ENCODE data around the gene RCN2.
A peak's percentile ranks its signal among the peaks of the same experiment; 100 is the strongest.

Gene RCN2

DNA sequence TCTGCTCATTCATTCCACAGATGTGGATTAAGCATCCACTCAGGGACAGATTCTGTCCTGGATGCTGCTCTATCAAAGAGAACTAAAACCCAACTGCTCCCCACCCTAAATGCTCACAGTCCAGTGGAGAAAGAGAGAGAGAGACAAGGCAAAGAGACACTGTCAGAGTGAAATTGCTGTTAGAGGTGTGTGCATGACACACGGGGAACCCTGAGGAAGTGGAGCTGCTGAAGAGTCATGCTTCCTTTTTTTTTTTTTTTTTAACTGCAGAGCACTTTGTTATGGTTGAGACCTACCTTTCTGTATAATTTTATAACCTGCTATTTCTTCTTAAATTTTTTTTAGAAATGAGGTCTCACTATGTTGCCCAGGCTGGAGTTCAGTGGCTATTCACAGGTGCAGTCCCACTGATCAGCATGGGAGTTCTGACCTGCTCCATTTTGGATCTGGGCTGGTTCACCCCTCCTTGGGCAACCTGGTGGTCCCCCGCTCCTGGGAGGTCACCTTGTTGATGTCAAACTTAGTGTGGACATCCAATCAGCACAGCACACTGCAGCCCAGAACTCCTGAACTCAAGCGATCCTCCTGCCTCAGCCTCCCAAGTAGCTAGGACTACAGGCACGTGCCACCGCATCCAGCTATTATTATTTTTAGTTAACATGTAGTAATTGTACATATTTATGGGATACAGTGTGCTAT lies 45.2 kb downstream of the RCN2 start:
- no peak for DNase-seq

DNA sequence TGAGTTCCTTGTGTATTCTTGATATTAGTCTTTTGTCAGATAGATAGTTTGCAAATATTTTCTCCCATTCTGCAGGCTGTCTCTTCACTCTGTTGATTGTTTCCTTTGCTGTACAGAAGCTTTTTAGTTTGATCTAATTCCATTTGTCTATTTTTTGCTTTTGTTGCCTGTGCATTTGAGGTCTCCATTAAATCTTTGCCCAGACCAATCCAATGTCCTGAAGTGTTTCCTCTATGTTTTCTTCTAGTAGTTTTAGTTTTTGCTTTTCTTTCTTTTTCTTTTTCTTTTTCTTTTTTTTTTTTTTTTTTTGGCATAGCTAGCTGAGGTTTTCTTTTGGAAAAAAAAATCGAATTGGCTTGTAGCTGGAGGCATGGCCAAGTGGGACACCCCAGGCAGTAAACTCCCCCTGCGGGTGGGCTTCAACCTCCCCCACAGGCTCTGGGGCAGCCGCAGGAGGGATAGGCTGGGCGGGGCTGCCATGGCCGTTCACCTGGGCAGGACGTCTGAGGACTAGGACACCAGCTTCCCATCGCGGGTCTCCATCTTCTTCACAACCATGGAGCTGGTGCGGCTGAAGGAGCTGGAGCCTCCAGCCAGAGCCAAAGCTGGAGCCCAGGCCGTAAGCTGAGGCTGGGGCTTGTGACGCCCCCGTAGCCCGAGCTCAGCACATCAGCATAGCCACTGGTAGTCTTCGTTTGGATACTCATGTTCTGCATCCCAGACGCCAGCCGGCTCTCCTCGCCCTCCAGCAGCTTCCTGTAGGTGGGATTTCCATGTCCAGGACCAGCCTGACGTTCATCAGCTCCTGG lies 47.2 kb downstream of the RCN2 start:
- no peak for DNase-seq

DNA sequence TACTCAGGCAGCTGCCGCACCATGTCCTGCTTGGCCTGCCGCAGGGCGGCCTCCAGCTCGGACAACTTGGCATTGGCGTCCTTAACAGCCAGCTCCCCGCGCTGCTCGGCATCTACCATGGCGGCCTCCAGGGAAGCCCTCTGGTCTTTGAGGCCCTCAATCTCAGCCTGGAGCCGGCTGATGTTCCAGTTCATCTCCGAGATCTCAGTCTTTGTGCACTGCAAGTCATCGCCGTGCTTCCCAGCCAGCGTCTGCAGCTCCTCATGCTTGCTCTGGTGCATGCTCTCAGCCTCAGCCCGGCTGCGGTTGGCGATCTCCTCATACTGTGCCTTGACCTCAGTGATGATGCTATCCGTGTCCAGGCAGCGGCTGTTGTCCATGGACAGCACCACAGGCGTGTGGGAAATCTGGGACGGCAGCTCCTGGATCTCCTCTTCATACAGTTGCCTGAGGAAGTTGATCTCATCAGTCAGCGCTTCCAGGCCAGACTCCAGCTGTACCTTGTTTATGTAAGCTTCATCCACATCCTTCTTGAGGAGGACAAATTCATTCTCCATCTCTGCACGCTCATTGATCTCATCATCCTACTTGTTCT lies 47.9 kb downstream of the RCN2 start:
- no peak for DNase-seq

DNA sequence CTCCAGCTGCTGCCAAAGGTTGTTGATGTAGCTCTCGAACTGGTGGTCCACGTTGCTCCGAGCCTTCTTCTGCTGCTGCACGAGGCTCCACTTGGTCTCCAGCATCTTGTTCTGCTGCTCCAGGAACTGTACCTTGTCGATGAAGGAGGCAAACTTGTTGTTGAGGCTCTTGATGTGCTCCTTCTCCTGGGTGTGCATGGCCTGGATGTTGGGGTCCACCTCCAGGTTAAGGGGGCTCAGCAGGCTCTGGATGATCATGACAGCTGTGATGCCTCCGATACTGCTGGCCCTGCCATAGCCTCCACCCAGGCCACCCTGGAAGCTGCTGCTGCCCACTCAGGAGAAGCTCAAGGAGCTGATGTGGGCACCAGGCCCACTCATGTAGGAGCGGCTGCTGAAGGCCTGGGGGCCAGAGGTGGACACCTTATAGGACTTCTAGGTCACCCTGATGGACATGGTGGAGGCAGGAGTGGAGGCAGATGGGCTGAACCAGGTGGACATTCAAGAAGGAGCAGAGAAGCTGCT lies 48.5 kb downstream of the RCN2 start:
- no peak for DNase-seq

DNA sequence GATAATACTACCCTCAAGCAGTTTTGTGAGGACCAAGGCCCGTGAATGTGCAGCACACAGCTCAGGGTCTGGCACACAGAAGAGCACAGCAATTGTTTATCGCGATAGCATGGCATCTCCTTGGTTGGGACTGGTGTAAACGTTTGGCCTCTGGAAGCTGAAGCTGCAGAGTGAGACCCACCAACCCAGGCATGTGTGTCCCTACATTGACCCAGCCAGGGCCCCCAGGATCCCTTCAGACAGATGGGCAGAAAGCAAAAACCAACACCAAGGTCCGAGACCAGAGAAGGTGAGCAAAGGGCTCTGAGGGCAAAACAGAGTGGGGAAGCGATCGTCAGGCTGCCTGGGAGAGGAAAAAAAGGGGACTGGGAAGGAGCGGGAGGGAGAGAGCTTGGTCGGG lies 50.8 kb downstream of the RCN2 start:
- no peak for DNase-seq

DNA sequence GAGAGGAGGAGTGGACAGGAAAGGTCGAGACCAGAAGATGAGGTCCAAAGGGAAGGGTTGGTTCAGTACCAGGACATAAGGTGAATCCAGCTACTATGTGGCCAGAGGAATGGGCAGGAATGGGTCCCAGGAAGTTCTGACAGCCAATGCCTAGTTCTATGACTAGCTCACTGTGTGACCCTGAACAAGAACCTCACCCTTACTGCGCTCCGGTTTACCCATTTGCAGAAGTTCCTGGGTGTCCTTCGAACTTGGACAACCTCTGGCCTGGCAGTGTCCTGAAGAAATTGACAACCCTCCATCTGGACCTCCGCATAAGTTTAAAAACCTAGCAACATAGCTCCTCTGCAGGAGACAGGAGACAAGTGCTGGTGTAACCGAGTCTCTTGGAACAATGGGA lies 51.2 kb downstream of the RCN2 start:
- no peak for DNase-seq

DNA sequence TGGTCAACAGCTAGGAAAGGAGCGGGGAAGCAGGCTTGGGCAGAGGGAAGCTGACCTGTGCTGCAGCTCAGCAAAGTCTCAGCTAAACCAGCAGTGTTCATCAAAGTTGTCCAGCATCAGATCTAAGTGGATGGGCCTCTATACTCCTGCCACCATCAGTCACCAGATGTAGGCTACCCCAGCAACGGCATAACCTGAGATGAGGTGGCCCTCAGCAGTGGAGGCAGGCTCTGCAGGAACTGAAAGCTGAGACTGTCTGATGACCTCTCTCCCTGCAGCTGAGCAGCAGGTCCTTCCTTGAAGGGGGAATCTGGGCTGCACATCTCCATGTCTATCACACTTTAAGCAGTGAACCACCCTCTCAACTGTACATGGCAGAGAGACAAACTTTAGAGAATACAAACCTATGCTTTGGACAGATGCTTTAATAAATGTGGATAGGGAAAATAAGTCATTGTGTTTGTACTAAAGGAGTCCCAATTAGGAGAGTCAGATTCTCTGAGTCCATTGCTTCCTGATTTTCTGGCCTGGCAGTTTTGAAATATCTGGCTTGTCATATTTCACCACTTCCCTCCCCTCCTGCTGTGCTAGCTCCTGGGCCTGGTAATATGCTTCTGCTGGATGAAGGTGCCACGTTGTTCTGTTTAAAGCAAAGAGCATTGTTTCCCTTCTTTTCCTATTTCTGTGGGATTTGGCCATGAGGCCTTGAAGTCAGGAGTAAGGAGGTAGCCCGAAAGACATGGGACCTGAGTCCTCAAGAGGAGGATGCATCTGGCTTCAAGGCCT lies 52.2 kb downstream of the RCN2 start:
- peak; percentile 24 for DNase-seq

DNA sequence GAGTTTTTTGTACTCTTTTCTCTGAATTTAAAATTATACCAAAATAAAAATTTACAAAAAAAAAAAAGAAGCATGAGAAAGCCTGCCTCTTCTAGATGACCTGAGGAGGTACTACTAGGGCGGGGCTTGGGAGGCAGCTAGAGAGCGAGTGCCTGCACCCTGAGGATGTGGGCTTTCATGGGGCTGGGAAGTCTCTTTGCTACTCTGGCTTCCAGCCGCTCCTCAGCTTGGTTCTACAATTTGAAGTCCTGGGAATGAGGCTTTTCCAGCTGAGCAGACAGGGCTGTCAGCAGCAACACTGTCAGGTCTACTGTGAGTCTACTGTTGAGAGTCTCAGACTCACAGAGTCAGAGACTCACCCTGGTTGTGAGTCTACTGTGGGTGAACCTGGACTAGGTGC lies 55.2 kb downstream of the RCN2 start:
- peak; percentile 47 for DNase-seq

DNA sequence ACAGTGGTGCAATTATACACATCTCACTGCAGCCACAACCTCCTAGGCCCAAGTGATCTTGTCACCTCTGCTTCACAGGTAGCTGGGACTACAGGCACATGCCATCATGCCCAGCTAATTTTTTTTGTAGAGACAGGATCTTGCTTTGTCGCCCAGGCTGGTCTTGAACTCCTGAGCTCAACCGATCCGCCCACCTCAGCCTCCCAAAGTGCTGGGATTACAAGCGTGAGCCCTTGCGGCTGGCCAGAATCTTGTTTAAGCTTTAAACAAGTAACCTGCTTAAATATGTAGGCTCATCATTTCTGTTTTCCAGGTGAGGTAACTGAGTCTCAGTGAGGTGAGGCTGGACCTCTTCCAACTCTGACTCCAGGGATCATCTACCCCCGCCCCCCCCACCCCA lies 55.7 kb downstream of the RCN2 start:
- DNase-seq: peak; percentile 25

DNA sequence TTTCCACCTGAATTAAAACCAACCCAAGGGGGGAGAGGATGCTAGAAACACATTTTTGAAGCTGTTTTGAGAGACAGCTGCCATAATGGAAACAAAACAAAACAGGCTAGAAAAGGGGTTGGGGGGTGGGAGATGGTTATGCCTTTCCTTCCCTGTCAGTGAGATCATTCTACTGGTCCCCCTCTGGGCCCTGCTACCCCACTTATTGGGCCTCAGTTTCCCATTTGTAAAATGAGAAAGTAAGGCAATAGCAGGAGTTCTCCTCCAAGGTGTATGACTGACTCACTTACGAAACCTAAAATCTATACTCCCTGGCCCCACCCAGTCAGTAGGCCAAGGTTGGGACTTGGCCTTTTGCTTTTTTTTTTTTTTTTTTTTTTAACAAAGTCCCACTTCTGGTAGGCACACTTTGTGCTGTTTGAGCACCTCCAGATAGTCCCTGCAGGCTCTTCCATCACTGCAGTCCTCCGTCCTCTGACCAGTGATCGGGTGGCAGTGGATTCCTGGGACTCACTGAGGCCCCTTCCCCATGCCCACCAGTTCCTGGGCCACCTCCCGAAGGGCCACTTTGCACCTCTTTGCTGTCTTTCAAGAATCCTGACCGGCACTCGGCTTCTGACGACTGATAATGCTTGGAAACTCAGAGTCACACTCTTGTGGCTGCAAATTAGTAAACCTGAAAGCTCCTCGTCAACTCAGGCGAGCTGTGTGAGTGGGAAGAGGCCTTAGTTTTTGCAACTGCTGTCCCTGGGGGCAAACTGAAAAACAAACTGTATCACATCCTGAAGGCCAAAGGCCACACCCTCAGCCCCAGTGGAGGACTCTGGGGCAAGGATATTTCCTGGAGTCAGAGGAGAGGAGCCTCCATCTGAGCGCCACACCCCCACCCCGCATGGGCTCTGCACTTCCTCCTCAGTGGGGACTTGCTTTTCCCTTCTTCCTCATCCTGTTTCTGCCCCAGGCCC lies 56.6 kb downstream of the RCN2 start:
- DNase-seq: peak; percentile 80

DNA sequence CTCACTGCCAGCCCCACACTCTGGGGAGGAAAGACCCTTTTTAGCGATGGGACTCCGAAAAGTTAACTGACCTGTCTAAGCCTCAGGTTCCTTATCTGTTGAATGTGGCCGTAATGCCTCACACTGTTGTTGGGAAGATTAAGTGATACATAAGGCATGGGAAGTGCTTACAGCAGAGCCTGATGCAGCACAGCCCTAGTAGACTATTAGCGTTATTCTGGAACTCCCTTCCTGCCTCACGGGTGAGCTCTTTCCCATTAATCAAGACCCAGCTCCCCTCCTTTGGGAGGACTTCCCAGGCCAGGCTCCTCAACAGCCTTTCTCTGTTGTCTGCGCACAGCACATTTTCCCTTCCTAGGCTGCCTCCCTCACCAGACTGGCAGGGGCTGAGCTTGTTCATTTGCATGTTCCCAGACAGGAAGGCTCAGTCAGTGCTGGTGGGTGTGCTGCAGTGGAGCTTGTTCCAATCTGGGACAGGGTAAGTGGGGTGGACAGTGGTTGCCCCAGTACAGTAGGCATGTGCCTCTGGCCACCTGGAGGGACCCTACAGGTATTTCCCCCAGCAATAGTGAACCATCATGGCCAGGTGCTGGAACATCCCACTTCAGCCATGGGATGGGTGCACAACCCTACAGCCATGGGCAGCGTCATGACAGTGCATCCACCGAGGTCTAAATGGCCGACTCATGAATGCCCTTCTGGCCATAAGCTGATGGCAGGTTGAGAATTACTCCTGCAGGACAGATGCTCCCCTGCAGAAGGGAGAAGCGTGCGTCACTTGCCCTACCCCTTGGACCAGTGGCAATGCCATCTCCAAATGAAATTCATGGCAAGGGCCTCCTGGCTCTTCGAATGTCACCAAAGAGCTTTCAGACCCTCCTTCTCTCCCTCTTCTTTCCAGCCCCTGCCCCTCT lies 57.6 kb downstream of the RCN2 start:
- DNase-seq: peak; percentile 53

DNA sequence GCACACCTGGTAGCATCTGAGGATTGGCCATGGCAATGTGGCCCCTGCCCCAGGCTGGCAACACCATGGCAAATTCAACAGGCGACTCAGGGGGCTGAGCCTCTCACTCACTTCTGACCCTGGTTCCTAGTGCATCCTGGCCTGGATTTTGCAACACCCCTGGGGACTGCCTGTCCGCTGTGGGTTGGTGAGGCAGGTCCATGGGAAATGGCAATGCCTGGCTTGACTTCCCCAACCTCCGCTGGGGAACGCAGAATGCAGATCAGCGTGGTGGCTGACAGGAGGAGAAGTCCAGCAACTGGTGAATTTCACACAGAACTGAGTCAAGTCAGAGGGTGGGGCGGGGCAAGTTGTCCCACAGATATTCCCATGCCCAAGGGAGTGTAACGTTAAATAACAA lies 59.5 kb downstream of the RCN2 start:
- DNase-seq: peak; percentile 20

DNA sequence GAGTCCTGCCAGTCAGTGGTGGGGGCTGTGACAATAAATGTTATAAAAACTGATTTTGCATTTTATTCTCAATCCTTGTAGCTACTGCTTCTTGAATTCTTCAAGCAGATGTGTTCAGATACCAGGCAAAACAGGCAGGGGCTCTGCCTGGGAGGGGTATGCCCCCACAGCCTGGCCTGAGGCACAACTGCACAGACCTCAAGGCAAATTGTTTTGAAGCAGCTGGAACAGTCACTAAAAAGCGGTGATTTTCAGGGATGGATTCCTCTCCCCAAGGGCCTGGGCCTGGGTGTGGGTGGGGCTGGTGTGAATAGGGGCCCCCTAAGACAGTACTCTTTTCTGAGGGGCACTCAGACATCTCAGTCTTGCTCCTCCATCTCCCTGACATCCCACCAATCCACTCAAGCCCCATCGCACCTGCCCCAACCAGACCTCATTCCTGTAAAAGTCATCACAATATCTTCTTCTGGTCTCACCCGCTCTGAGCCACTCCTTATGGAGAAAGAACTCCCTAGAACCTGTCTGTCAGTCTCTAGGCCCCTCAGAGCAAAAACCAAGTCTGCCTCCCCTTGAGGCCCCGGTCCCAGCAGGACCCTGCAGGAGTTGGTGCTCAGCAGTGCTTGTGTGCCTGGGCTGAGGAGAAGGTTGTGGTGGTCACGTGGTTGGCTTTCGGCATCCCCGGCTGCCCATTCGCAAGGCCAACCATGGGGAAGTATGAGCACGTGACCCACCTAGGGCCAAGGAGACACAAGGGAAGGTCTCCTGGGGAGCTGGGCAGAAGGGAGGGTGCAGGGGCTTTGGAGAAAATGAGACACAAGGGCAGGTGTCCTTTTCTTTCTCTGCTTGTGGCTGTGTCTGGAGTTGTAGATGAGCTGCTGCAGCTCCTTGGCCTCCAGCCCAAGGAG lies 60.4 kb downstream of the RCN2 start:
- peak; percentile 20 for DNase-seq

DNA sequence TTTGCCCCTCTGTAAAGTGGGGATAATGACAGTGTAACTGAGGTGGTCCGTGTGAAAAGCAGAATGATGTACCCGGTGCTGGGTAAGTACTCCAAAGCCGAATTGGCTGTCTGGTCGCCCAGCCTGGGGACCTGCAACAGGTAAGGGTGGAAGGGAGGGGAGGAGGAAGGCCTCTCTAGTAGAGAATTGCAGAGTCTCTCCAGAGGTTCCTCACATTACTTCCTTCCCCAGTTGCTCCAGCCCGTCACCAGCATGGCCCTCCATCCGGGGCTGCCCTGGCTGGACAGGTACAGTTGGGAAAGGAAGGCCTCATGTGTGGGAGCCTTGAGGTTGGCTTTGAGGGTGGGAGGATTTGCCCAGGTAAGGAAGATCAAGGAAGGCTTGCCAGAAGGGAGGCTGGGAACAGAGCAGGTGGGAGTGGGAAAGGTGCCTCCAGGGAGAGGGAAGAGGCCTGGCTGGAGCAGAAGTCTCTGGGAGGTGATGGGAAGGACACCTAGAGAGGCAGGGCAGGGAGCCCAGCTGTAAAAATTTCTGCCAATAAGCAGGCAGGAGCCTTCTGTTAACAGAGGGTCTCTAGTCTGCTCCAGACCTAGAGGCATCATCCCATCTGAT lies 61.7 kb downstream of the RCN2 start:
- peak; percentile 22 for DNase-seq

DNA sequence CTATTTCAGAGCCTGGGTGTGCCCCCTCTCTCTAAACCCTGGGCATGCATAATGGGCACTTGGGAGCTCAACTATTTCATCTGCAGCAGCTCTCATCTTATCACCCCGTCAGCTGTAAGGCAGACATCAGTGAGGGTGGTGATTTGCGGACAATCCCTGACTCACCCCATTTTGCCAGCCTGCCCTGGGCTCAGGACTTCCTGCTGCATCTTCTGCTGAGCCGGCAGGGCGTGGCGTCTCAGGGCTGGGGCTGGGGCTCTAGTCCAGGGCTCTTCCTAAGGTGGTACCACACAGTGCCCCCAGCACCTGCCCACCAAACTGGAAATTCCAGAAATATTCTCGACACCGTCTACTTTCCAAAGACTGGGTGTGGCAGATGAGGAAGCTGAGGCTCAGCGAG lies 62.5 kb downstream of the RCN2 start:
- DNase-seq: peak; percentile 83

DNA sequence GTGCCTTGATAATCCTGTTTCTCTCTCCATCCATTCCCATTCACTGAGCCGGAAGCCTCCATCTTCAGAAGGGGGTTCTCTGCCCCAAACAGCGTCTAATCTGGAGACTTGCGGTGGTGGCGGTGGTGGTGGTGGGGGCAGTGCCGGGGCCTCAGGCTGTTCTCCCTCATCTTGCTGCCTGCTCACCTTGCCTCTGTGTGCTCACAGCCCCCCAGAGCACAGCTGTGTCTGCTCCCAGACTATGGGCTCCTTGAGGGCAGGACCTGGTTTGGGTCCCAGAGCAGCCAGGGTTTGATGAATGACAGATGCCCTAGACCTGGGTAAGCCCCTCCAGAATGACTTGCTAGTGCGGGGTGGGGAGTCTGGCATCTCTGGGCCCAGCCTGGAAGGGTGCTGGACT lies 62.9 kb downstream of the RCN2 start:
- DNase-seq: peak; percentile 60

DNA sequence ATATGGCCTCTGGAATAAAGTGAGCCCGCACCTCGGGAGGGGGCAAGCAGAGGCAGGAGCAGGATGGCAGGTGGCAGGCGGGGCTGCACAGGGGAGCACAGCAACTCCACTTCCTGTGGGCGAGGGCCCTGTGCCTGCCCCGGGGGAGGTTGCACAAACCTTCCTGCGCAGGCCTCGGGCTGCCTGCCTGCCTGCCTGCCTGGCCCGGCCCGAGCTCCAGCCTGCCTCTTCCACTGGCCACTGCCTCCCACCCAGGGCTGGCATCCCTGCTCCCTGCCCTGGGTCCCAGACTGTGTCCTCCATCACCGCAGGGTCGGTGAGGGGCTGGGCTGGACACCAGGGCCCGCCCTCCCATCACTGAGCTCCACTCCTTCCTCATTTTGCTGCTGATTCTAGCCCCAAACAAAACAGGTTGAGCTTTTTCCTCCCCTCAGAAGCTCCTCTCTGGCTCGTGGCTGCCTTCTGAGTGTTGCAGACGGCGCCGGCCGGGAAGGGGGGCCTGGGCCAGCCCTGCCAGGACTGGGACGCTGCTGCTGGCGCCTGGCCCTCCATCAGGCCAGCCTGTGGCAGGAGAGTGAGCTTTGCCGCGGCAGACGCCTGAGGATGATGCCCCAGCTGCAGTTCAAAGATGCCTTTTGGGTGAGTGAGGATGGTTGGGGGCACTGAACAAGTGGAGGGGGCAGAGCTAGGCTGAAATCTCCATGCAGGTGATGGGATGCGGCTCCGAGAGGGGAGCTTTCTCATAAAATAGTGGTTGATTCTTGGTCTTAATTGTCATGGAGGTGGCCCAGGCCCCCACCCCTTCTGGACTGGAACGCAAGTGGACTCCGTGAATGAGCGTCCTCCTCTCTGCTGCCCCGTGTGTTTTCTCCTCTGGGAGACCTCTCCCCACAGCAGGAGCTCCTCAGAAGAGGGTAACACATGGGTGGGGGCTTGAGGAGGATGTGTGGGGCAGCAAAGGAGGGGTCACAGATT lies 63.7 kb downstream of the RCN2 start, which contains the start of gene PSTPIP1:
PSTPIP1 (plus strand) TSS at position 156 of the 975 bp plus-strand sequence; CDS start at position 604, 448 bp downstream.
- DNase-seq: peak; percentile 78

DNA sequence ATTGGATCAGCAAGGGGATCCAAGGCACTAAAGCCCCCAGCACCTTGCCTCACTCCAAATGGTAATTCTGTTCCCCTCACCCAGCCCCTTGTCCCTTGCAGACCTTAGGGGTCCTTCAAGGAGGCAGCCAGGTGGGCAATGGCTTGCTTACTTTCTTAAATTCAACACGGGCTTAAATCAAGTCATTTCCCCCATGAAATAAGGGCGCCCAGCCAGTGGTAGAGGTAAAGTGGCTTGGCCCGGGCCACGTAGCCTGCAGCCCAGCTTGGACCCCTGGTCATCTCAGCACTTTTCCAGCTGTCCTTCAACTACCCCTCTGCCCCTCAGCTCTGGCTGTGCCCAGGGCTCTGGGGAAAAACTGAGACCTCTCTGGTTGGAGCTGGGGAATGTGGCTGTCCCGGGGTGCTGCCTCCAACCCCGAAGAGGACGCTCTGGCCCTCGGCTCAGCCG lies 64.6 kb downstream of the RCN2 start:
- no peak for DNase-seq

All from stimulated activated CD8-positive, alpha-beta memory T cell treated with anti-CD3 and anti-CD28 coated beads, Interleukin-4, amount 100 ng/mL, for 48 hours (primary cell).